Measurements from ENCODE around the gene ARID1A.
"Not testable (repeated sequence)": the region's sequence is repeated elsewhere in the genome, so short reads cannot be mapped to it uniquely, and the experiment has no call there.

Gene ARID1A

DNA sequence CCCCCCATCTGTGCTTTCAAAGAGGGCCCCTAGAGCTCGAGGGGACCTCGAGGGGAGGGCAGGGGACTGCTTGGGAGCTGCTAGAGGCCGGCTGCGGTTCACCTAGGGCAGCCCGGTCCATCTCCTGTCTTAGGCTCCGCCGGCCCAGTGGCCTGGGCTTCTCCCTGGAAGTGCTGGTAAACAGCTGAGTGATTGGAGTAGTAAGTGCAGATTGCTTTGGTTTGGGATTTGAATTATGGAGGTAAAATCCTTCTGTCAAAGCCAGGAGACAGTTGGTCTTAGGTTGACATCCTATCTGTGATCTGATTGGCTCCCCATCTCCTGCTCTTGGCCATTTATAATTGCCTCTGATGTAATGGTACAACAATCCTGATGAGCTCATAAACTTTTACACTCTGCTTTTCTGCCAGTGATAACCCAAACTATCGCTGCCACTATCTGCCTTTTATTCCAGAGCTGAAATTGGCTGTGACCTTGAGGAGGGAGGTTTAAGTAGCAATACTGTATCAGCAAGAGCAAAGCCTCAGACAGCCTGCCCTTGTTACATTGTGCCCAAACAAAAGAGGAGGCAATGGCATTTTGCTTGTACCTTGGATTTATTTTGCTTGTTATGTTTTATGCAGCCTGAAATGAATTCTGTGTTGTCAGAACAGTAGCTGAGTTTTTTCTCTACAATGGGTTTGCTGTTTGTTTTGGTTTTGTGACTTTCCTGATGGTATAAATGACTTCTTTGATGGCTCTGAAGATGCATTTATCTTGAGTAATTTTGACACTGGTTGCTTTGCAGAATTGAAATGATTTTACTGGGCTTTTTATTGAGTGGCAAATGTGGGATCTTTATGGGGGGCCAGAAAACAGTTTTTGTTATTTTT lies 2.4 kb downstream of the ARID1A start:
- DNase-seq: peak; percentile 81

DNA sequence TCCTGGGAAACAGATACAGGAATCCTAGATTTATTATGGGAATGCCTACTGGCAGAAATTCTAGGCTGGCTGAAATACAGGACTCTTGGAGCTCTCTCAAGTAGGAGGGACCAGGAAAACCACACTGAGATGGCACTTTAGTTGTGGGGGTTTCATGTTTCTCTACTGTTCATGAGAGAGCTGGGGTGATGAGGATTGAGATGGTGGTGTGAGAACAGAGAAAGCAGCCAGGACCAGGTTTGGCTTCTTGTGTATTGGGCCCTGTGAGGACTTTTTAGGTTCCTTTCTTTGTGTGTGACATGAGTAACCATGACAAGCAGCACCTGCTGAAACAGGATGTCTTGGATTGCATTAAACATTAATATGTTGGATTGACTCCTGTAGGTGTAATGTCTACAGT lies 4.9 kb downstream of the ARID1A start:
- DNase-seq: peak; percentile 32

DNA sequence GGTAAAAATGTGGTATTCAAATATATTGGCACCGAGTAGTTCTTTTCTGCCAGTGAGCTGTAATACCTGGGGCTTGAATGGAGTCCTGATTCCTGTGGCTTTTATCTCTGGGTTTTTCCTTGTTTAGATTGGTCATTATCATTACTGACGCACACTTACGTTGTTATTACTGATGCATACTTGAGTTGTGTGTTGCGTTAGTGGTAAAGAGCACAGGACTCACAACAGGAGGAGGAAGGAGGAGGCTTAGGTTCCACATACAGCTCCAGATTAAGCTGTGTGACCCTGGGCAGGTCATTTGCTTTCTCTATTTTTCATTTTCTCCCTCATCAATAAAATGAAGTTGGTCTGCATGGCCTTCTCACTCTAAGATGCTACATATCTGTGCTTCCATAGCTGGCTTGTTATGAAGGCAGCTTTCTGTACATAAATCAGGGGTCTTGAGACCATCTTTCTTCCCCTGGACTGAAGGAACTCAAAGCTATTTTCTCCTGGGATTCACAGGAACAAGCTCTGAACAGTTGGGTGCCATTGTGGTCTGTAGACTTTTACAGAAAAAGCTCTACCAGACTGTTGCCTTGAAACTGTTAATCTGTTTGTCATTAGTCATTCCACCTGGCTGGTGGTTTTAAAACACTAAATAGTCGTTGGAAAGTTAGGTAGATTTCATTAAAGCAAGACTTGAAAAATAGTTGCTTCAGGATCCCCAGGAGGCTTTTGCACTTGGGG lies 5.6 kb downstream of the ARID1A start:
- peak; percentile 23 for DNase-seq

DNA sequence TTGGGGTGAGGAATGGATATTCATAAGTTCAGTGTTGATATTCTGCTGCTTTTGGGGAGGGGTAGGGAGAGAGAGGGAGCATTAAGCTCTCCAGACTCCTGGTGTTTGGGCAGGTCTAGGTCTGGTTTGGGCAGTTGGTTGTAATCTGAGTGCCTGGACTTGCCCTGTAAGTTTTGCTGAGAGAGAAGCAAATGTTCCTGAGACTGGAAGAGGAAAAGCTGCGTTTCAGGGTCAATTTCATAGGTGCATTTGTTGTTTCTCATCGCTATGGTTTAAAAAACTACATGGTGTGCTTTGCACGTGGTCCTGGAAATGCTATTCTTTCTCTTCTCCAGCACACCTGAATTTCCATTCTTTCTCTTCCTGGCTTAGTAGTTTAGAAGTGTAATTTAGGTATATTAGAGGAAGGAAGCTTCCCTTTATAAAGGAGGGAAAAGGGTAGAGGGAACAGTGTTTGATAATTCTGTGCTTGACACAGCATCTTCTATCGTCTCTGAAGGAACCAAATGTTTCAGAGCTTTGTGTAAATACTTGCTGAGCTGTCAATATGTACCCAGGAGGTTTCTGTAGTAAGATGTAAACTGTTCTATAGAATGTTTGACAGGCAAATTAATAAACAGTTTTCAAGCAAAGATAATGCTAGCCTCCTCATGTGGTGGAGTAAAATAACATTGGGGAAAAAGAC lies 6.3 kb downstream of the ARID1A start:
- peak; percentile 62 for DNase-seq

DNA sequence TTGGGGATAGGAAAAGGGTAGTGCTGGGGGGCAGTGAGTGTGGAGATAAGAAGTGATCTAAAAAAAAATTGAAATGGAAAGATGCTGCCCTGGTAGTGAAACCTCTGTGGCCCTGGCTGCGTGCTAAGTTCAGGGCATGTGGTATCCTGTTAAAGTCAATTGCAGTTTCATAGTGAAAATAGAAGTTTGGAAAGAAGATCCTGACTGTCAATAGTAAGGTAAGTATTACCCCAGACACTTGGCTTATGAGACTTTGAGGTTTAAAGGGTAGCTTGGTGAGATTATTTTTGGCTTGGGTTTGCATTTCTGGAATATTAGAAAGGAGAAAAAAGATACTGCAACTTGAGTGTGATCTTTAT lies 6.8 kb downstream of the ARID1A start:
- DNase-seq: peak; percentile 78

DNA sequence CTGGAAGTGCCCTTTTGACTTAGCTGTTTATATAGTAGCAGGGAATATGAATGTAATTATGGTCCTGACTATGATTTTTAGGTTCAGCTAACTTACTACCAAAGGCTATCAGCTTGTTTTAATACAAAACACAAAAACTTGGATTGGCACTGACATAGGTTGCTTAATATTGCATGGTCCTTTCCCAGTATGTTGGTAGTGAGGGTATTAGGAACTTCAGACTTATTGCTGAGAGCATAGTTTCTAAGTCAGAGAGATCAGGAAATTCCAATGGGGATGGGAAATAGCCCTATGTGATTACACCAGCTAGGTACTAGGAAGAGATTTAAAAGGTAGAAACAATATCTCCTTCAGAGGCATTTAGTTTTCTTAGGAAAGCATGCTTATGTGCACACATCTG lies 7.7 kb downstream of the ARID1A start:
- no peak for DNase-seq

DNA sequence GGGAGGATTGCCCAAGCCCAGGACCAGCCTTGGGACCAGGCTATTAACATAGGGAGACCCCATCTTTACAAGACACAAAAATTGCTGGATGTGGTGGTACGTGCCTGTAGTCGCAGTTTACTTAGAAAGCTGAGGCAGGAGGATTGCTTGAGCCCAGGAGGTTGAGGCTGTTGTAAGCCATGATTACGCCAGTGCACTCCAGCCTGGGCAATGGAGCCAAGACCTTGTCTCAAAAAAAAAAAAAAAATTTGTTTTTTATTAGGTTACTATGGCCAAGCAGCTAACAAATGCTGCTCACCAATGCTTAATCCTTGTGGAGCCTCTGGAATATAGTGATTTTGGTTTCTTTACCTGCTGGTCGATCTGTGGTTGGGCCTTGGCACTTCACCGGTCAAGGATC lies 8.8 kb downstream of the ARID1A start:
- DNase-seq: no peak

DNA sequence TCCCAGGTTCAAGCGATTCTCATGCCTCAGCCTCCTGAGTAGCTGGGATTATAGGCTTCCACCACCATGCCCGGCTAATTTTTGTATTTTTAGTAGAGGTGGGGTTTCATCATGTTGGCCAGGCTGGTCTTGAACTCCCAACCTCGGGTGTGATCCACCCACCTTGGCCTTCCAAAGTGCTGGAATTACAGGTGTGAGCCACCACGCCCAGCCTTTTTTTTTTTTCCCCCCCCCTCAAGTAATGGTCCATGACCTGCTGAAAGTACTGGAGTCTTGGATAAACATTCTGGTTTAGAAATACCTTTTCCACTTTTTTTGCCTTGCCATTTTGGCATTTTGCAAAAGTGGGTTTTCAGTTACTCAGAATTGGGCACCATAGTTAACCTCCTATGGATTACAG lies 9.4 kb downstream of the ARID1A start:
- DNase-seq: not testable (repeated sequence)

DNA sequence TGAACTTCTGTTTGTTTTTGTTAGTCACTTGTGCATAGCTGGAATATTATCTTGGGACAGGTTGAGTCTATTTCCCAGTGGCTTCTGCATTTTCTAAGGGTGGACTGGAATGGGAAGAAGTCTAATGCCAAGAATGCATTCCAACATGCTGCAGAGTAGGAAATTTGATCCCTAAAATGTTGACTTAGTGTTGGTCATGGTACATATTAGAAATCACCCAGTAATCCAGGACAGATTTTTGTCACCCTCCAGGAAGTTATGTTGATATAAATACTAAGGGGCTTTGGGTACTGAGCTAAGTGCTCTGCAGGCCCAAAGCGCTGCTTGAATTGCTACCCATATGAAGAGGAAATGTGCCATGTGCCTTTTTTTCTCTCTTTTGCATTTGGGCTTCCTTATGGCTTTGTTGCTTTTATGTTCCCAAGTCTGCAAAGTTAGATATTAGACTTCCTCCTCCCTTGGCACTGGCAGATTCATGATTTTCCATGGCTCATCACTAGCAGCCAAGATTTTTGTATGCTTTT lies 10.0 kb downstream of the ARID1A start:
- DNase-seq: peak; percentile 33

DNA sequence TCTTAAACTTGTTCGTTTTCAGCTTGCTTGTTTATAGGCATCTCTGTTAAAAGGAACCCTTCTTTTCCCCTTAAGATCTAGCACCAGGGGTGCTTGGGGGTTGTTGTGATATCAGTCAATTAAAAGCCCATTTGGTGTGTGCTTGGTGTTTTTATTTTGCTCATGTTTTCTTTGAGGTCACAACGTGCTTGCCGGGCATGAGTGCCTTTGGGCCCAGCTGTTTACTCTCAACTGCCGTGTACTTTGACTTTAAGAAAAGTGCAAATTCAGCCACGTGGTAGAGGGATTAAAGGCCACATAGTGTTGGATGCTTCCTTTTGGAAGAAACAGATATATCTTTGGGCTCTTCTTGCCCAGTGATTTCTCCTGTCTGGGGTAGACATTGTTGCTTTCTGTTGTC lies 10.5 kb downstream of the ARID1A start:
- DNase-seq: peak; percentile 65

DNA sequence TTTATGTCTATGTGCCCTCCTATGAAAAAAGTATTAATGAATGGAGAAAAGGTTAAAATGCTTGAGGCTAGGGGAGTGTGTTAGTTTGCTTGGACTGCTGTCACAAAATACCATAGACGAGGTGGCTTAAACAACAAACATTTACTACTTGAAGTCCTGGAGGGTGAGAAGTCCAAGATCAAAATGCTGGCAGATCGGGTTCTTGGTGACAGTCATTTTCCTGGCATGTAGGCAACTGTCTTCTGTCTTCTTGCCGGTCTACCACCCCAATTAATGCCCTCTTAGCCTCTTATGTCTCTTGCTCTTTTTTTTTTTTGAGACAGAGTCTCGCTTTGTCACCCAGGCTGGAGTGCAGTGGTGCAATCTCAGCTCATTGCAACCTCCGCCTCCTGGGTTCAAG lies 15.0 kb downstream of the ARID1A start:
- no peak for DNase-seq

DNA sequence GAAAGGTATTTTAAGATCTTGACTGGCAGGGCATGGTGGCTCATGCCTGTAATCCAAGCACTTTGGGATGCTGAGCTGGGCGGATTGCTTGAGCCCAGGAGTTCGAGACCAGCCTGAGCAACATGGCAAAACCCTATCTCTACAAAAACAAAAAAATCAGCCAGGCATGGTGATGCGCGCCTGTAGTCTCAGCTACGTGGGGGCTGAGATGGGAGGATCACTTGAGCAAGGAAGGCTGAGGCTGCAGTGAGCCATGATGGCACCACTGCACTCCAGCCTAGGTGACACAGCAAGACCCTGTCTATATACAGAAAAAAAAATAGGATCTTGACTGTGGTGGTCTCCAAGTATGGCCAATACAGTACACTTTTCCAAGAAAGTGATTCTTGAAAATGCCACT lies 16.0 kb downstream of the ARID1A start:
- DNase-seq: no peak

DNA sequence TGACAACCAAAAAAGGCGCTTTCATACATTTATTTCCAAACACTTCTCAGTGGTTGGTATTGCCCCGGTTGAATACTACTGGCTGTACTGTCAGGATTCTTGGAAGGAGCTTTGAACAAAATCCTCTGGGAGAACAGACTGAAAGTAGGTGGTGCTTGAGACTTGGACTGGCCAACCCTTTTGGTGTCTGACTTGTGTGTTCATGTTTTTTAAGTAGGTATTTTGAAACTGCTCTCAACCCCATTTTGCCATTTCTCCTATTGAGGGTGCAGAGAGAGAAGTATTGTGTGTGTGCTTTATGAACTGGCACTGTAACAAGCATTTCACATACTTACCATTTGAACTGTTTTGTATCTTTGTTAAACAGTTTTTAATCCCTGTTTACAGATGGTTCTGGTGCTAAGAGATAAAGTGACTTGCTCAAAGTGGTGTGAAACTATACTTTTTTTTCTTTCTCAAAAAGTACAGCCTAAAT lies 21.2 kb downstream of the ARID1A start:
- DNase-seq: no peak

DNA sequence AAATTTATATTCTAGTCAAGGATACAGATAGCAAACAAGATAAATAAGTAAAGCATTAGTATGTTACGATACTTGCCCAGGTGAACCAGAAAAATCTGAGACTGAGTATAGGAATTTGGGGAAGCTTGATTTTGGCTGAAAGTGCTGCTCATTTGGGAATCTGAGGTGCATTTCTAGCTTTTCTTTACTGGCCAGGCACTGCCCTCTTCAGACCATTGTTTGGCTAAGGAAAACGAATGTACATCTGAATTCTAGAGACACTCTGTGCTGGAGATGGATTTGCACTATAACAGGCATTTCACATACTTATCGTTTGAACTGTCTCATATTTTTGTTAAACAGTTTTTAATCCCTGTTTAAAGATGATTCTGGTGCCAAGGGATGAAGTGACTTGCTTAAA lies 23.4 kb downstream of the ARID1A start:
- no peak for DNase-seq

DNA sequence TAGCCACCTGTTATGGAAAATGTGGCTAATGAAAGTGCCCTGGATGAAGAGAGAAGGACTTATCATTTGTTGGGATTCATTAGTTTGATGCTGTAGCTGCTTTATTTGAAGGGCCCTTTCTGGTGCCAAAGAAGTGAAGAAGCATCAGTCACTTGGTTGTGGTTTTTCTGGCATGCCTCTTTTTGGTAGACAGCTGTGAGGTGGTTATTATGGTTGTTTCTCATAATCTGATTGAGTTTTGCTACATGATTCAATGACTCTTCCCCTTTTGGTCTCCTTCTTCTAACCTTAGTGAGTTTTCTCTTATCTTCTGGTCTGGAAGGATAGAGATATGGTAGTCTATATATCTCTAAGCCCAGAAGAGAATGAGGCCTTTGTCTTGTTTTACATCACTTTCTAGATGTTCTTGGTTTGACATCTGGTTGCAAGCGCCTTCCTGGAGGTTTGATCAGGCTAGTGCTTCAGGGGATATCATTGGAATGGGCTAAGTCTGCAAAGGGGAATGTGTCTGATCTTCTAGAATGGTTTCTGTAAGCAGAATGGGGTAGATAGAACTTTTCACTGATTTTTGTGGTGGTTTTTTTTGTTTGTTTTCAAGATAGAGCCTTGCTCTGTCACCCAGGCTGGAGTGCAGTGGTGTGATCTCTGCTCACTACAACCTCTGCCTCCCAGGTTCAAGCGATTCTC lies 26.0 kb downstream of the ARID1A start:
- DNase-seq: peak; percentile 30

DNA sequence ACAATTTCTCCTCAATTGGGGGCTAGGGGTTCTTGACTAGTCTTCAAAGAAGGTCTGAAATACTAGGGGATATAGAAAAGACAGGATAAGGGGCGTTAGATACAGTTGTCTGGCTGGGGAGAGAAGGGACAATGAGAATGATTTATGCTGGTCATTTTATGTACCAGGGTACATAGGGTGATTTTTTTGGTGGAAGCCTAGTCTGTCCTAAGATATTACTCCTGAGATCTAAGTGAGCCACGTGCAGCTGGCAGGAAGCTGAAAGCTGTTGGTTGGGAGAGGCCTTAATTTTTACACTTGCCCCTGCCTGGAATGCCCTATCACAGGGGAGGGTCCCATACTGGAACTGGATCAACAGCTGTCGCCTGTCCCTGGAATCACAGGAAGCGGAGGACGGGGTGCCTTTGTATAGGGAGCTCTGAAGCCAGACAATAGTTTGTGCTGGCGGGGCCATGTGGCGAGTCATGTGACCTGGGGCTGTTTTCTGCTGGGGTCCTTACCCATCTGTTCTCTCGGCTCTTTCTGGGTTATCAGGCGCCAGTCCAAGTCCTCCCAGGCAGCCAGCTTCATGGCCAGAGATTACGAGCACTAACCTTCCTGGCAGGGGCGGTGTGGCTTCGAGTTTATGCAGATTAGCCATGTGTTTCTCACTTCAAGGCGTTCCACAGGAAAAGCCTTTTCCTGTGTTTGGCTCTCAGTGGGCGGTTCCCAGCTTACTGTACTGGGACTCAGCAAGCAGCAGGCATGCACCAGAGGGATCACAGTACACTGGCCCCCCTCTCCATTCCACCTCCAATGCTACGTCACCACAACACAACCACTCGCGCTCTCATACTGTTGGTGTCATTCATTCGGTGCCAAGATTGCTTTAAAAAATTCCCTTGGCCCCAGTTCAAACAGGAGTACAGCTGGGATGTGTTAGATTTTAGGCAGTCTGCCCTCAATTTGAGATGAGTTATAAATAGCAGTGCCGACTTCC lies 27.5 kb downstream of the ARID1A start:
- peak; percentile 88 for DNase-seq

DNA sequence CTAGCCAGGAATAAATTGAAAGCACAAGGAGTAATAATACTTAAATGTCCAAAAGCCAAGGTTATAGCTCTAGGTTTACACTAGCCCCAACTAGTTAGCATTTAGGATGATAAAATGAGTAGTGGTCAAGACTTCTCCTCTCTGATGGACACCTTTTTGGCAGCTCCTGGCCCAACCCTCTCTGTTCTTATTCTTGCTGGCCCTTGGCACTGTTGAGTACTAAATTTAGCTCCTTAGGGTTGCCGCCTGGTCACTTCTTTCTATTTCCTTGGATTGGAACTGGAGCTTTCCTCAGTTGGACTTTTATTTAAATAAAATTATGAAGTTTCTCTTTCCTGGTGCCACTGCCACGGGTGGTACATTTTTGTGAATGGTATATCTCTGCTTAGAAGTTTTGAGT lies 28.3 kb downstream of the ARID1A start:
- no peak for DNase-seq

DNA sequence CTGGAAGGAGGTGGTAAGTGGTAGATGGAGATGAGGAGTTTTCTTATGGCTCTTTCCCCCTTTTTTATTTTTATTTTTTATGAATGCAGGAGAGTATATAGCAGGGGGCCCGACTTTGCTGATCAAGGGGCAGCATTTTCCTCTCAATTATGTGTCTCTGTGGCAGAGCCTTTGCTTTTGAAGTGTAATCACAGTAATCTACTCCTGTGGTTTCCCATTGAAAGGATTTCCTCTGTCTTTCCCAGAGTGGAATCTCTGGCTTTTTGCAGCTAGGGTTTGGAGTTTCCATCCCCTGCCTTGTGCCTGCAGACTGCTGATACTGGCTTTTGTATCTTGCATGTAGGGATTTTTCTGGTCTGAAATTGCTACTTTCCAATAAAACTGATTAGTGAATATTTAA lies 29.1 kb downstream of the ARID1A start:
- DNase-seq: no peak

DNA sequence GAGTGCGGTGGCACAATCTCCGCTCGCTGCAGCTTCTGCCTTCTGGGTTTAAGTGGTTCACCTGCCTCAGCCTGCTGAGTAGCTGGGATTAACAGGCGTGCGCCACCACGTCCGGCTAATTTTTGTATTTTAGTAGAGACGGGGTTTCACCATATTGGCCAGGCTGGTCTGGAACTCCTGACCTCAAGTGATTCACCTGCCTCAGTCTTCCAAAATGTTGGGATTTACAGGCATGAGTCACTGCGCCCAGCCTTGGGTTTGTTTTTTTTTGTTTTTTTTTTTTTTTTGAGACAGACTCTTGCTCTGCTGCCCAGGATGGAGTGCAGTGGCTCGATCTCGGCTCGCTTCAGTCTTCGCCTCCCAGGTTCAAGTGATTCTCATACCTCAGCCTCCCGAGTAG lies 30.1 kb downstream of the ARID1A start:
- DNase-seq: not testable (repeated sequence)

DNA sequence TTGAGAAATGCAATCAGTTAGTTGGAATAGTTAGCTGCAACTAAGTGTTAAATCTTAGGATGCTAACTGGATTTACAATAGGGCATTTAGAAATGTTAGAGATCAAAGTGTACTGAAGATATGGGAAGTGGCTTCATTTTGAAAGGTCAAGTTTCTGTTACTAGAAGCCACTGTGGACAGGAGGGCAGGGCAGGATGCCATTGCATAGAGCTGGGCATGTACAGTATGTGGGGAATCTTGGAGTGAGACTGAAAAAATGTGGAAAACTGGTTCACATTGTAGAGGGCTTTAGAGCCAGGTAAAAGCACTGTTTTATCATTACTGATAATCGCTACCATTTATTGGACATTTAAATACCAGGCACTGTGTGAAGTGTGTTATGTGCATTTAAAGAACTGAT lies 31.0 kb downstream of the ARID1A start:
- DNase-seq: no peak

DNA sequence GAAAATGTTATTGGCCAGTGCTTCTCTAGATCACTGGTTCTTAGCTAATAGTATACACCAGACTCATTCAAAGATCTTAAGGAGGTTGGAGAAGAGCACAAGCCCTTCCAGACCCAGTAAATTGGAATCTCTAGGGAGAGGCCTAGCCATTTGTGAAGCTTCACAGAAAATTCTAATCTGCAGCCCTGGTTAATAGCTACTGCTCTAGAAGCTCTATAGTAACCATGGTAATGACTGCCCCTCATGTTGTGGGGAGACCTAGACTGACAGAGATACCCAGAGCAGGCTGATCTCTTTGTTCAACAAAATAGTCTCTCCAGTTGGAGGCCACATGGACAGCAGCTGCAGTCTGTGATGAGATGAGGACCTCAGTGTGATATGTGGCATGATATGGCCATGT lies 31.7 kb downstream of the ARID1A start:
- DNase-seq: no peak

DNA sequence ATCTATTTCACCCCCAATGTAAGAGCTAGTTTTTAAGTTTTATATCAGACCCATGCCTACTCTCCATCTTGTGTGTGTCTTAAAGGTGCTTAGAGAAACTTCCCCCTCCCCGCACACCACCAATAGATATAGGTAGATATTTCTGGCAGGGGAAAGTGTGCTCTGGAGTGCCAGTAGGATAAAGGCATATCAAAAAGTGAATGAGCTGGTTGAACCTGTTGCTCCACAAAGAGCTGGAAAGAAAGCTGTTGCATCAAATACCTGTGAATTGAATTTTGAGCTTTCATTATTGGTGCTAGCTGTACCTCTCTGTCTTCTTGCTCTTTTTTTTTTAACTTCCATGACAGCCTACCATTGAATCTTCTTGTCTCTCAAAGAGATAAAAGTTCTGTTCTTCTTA lies 32.8 kb downstream of the ARID1A start:
- no peak for DNase-seq
